GM12878 (cell line): Measurements from ENCODE around the gene ZNF248. TPM values are rescaled to one million over a fixed set of nuclear protein-coding genes. Genes with fewer than 3 reads are reported as not detected.
A peak's percentile ranks its signal among the peaks of the same experiment; 100 is the strongest.

Experiments used
- CHD2 ChIP-seq: IDR thresholded peaks from 2 replicates; pipeline ENCODE4 v1.6.1; 2011; ENCODE audit warnings: low read depth, low read length, improper control_type of control experiment, borderline replicate concordance
- CREB1 ChIP-seq: IDR thresholded peaks from 2 replicates; pipeline ENCODE4 v1.6.1; 2012; ENCODE audit warnings: low read depth, mild to moderate bottlenecking, inconsistent platforms
- EED ChIP-seq: sonication (generic); IDR thresholded peaks from 2 replicates; pipeline ENCODE4 v1.6.1; 2016; ENCODE audit warnings: antibody characterized with exemption, low read depth
- FOS ChIP-seq: IDR thresholded peaks from 3 replicates; pipeline ENCODE4 v1.6.1; 2011; ENCODE audit warnings: borderline replicate concordance; ENCODE audit not compliant: insufficient read length; ENCODE audit errors: extremely low read depth
- IRF4 ChIP-seq: IDR thresholded peaks from 2 replicates; pipeline ENCODE4 v1.6.1; 2011; ENCODE audit warnings: low read depth, low read length
- KAT2A ChIP-seq: conservative IDR thresholded peaks from 2 replicates; pipeline ENCODE4 v1.6.1; 2011; ENCODE audit warnings: low read depth, low read length; ENCODE audit not compliant: control insufficient read depth
- MYC ChIP-seq: IDR thresholded peaks from 2 replicates; pipeline ENCODE4 v1.6.1; 2011; ENCODE audit warnings: mild to moderate bottlenecking, low read length, moderate library complexity, inconsistent platforms; ENCODE audit not compliant: insufficient read depth, insufficient replicate concordance, insufficient read length, severe bottlenecking
- NR2F1 ChIP-seq: fragments of 450-650 bp; conservative IDR thresholded peaks from 2 replicates; pipeline ENCODE4 v1.6.1; 2017; ENCODE audit warnings: mild to moderate bottlenecking
- NRF1 ChIP-seq: conservative IDR thresholded peaks from 2 replicates; pipeline ENCODE4 v1.6.1; 2011; ENCODE audit warnings: mild to moderate bottlenecking, low read depth, low read length, improper control_type of control experiment
- POU2F2 ChIP-seq: IDR thresholded peaks from 3 replicates; pipeline ENCODE4 v1.6.1; 2011; ENCODE audit warnings: low read depth, mild to moderate bottlenecking, low read length, borderline replicate concordance
- RFX5 ChIP-seq: IDR thresholded peaks from 2 replicates; pipeline ENCODE4 v1.6.1; 2011; ENCODE audit warnings: low read depth, low read length, improper control_type of control experiment
- SIN3A ChIP-seq: IDR thresholded peaks from 2 replicates; pipeline ENCODE4 v1.6.1; 2012; ENCODE audit warnings: low read depth, low read length, improper control_type of control experiment
- SMAD1 ChIP-seq: fragments of 450-650 bp; IDR thresholded peaks from 2 replicates; pipeline ENCODE4 v1.6.1; 2018; ENCODE audit warnings: mild to moderate bottlenecking, low read depth; ENCODE audit not compliant: partially characterized antibody
- SMAD5 ChIP-seq: IDR thresholded peaks from 2 replicates; pipeline ENCODE4 v1.6.1; 2016; ENCODE audit warnings: antibody characterized with exemption, low read depth
- STAT1 ChIP-seq: fragments of 450-650 bp; conservative IDR thresholded peaks from 2 replicates; pipeline ENCODE4 v1.6.1; 2014; ENCODE audit warnings: antibody characterized with exemption, mild to moderate bottlenecking
- YBX1 ChIP-seq: fragments of 450-650 bp; IDR thresholded peaks from 2 replicates; pipeline ENCODE4 v1.6.1; 2016; ENCODE audit warnings: antibody characterized with exemption
- ZNF24 ChIP-seq: fragments of 450-650 bp; IDR thresholded peaks from 2 replicates; pipeline ENCODE4 v1.6.1; 2017; ENCODE audit warnings: antibody characterized with exemption, mild to moderate bottlenecking
- ZNF622 ChIP-seq: fragments of 450-650 bp; IDR thresholded peaks from 2 replicates; pipeline ENCODE4 v1.6.1; 2017; ENCODE audit warnings: mild to moderate bottlenecking, inconsistent platforms
- ZZZ3 ChIP-seq: IDR thresholded peaks from 2 replicates; pipeline ENCODE4 v1.6.1; 2011; ENCODE audit warnings: low read depth; ENCODE audit not compliant: control insufficient read depth, insufficient read length
- polyA plus RNA-seq, 11 experiments: library from polyadenylated mRNA; depleted of rRNA in 4 of 11; unstranded in 6 of 11; stranded (reverse) in 5 of 11; fragments of >200 nt; fragmentation: Nextera tagmentation in 4 of 11; fragmentation: Illumina TruSeq in 1 of 11; extraction: Ambion mirVana in 4 of 11; extraction: Trizol in 1 of 11; gene quantifications; 1 replicate in 1 of 11; 2 replicates in 10 of 11; pipeline versions ENCODE4 v1.2.1 to v1.2.3, GENCODE V29; 2011 to 2016; ENCODE audit warnings: inconsistent platforms in 2 of 11, missing spikeins in 2 of 11, low read depth in 1 of 11
- total RNA-seq, 4 experiments: library from RNA; depleted of rRNA in 3 of 4; stranded (reverse); fragments of >200 nt in 3 of 4; fragmentation: Illumina TruSeq in 1 of 4; extraction: Trizol in 1 of 4; gene quantifications; 2 replicates each; pipeline versions ENCODE4 v1.2.1 to v1.2.3, GENCODE V29; 2013 to 2021
- TF ChIP-seq, protein P1 (sequence below): fragments of 450-650 bp; formaldehyde crosslinking; IDR thresholded peaks from 2 replicates; pipeline ENCODE4 v1.5.0; 2022; ENCODE audit warnings: mild to moderate bottlenecking, missing genetic modification characterization
- TF ChIP-seq, protein P2 (sequence below): IDR thresholded peaks from 2 replicates; pipeline ENCODE4 v1.6.1; 2011; ENCODE audit warnings: low read depth, mild to moderate bottlenecking, low read length, moderate library complexity, borderline replicate concordance; ENCODE audit errors: extremely low read depth
- TF ChIP-seq, protein P3 (sequence below): fragments of 450-650 bp; IDR thresholded peaks from 2 replicates; pipeline ENCODE4 v1.6.1; 2017; ENCODE audit warnings: antibody characterized with exemption, mild to moderate bottlenecking, moderate library complexity
- TF ChIP-seq, protein P4 (sequence below): IDR thresholded peaks from 2 replicates; pipeline ENCODE4 v1.6.1; 2012; ENCODE audit warnings: low read depth, low read length, improper control_type of control experiment

The ZNF248 gene
- total and polyA plus RNA-seq, 10 of the 15 experiments (the other 5 are each of a cell fraction or from before 2014, with no cell fraction given): 2.0 to 16.3 (median 8.9) TPM

DNA sequence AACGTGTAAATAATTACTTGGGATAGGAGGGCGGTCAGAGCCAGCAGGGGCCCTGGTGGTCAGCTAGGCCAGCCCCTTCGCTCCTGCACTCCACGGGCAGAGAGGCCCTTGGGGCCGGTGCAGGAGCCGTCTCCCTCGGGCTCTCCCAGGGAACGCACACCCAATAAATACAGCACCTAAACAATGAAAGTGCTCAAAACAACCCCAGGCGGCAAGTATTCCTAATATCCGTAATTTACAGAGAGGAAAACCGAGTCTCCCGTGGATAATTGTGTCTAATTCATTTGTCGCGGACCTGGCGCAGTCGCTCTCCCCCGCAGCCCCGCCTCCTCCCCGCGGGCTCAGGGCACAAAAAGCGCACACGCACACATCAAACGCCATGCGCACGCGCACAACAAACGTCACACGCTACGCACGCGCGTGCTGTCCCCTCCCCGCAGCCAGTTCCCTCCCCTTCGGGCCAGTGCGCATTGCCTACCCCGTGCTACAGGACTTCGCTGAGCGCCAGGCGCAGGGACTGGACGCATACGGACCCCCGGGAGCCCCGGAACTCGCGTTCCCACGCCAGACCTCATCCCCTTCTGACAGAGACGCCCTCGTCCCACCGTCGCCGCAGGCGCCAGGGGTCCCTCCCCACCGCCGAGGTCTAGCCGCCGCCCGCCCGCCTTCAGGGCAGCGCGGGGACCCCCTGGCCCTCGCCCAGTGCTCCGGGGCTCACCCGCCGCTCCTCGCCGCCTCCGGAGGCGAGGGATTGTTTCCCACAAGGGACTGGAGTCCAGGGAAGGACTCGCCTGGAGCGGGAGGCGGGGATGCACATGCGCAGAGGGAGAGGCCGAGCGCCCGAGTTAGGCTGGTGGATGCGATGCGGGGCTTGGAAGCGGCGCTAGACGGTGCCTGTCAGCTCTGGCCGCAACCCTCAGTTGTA, at the start of gene ZNF248 (continued):
- TF ChIP-seq, protein P1, sequence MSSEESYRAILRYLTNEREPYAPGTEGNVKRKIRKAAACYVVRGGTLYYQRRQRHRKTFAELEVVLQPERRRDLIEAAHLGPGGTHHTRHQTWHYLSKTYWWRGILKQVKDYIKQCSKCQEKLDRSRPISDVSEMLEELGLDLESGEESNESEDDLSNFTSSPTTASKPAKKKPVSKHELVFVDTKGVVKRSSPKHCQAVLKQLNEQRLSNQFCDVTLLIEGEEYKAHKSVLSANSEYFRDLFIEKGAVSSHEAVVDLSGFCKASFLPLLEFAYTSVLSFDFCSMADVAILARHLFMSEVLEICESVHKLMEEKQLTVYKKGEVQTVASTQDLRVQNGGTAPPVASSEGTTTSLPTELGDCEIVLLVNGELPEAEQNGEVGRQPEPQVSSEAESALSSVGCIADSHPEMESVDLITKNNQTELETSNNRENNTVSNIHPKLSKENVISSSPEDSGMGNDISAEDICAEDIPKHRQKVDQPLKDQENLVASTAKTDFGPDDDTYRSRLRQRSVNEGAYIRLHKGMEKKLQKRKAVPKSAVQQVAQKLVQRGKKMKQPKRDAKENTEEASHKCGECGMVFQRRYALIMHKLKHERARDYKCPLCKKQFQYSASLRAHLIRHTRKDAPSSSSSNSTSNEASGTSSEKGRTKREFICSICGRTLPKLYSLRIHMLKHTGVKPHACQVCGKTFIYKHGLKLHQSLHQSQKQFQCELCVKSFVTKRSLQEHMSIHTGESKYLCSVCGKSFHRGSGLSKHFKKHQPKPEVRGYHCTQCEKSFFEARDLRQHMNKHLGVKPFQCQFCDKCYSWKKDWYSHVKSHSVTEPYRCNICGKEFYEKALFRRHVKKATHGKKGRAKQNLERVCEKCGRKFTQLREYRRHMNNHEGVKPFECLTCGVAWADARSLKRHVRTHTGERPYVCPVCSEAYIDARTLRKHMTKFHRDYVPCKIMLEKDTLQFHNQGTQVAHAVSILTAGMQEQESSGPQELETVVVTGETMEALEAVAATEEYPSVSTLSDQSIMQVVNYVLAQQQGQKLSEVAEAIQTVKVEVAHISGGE (CRISPR knock-in tag): no peak
- TF ChIP-seq SMAD5 (peak; percentile 75; the same call in 1 of the 2 replicates), EED (no peak), SMAD1 (no peak), NR2F1 (no peak), POU2F2 (peak; percentile 81; the same call in 2 of the 3 replicates), CHD2 (peak; percentile 76; the same call in 1 of the 2 replicates), YBX1 (no peak), RFX5 (no peak), ZNF24 (no peak), FOS (no peak), ZNF622 (no peak), STAT1 (no peak), KAT2A (no peak), MYC (no peak), NRF1 (peak; percentile 95), IRF4 (0 out of 2 replicates have a peak, but pooled peaks have one; percentile 38), CREB1 (peak; percentile 87), ZZZ3 (no peak), SIN3A (no peak)
- TF ChIP-seq, protein P2, sequence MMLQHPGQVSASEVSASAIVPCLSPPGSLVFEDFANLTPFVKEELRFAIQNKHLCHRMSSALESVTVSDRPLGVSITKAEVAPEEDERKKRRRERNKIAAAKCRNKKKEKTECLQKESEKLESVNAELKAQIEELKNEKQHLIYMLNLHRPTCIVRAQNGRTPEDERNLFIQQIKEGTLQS: no peak
- TF ChIP-seq, protein P3, sequence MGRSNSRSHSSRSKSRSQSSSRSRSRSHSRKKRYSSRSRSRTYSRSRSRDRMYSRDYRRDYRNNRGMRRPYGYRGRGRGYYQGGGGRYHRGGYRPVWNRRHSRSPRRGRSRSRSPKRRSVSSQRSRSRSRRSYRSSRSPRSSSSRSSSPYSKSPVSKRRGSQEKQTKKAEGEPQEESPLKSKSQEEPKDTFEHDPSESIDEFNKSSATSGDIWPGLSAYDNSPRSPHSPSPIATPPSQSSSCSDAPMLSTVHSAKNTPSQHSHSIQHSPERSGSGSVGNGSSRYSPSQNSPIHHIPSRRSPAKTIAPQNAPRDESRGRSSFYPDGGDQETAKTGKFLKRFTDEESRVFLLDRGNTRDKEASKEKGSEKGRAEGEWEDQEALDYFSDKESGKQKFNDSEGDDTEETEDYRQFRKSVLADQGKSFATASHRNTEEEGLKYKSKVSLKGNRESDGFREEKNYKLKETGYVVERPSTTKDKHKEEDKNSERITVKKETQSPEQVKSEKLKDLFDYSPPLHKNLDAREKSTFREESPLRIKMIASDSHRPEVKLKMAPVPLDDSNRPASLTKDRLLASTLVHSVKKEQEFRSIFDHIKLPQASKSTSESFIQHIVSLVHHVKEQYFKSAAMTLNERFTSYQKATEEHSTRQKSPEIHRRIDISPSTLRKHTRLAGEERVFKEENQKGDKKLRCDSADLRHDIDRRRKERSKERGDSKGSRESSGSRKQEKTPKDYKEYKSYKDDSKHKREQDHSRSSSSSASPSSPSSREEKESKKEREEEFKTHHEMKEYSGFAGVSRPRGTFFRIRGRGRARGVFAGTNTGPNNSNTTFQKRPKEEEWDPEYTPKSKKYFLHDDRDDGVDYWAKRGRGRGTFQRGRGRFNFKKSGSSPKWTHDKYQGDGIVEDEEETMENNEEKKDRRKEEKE: no peak
- TF ChIP-seq, protein P4, sequence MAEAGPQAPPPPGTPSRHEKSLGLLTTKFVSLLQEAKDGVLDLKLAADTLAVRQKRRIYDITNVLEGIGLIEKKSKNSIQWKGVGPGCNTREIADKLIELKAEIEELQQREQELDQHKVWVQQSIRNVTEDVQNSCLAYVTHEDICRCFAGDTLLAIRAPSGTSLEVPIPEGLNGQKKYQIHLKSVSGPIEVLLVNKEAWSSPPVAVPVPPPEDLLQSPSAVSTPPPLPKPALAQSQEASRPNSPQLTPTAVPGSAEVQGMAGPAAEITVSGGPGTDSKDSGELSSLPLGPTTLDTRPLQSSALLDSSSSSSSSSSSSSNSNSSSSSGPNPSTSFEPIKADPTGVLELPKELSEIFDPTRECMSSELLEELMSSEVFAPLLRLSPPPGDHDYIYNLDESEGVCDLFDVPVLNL: no peak
